Hepatocyte (in vitro differentiated cells): ENCODE data around the gene RBMS1.

Experiments used
- CTCF ChIP-seq: fragments of 200-600 bp; sonication (generic); IDR thresholded peaks from 2 replicates; pipeline ENCODE4 v1.5.1; 2016; ENCODE audit warnings: antibody characterized with exemption, mild to moderate bottlenecking; ENCODE audit not compliant: poor library complexity
- EZH2 ChIP-seq: fragments of 200-600 bp; sonication (generic); IDR thresholded peaks from 2 replicates; pipeline ENCODE4 v1.6.1; 2016; ENCODE audit warnings: antibody characterized with exemption, mild to moderate bottlenecking, borderline replicate concordance

DNA sequence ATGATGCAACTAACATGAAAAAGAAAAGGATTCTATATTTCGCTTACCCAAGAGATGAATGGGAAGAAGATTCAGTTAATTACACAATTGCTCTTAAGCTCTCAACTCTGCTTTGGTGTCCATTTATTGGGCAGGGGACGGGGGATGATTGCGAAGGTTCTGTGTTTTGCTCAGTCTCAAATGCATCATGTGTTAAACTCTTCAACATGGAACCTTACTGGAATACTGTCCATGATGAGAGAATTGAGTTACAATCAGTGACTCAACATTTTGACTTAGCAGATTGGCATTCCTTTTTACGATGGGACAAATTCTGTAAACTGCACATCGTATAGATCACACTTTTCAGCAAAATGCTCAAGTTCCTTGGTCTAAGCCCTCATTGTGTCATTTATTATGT is 135.6 kb downstream of the RBMS1 start:
- TF ChIP-seq CTCF: no peak
- no peak for TF ChIP-seq EZH2
